CD4-positive, alpha-beta memory T cell (primary cell): Measurements from ENCODE around the gene WBP4. TPM values are rescaled to one million over a fixed set of nuclear protein-coding genes. Genes with fewer than 3 reads are reported as not detected.
"Not testable (repeated sequence)": the region's sequence is repeated elsewhere in the genome, so short reads cannot be mapped to it uniquely, and the experiment has no call there.

Experiments
- CTCF ChIA-PET: fragments of 350-600 bp; sonication (Branson Sonifier 250); formaldehyde crosslinking; loops from one replicate; lab custom pipeline; 2021; ENCODE audit warnings: inconsistent platforms; ENCODE audit not compliant: partially characterized antibody; lab: Charles Lee
- POLR2A ChIA-PET: fragments of 350-600 bp; sonication (Branson Sonifier 250); formaldehyde crosslinking; loops from one replicate; lab custom pipeline; 2021; ENCODE audit not compliant: partially characterized antibody; lab: Charles Lee
- DNase-seq, 5 donors: peaks; one replicate each; pipeline versions ENCODE4 v3.0.0 to v3.0.0-alpha.2; 2020 to 2022; ENCODE audit warnings: mixed read lengths in 1 of 5
- H3K27ac ChIP-seq: one replicate; pipeline ENCODE4 v1.7.0; 2013; ENCODE audit warnings: low read depth, low read length
- H3K27me3 ChIP-seq: 2 replicates; pipeline ENCODE4 v1.7.0; 2013; ENCODE audit warnings: mild to moderate bottlenecking, low read length, moderate library complexity; ENCODE audit not compliant: insufficient read depth
- H3K36me3 ChIP-seq: 2 replicates; pipeline ENCODE4 v1.7.0; 2013; ENCODE audit warnings: mild to moderate bottlenecking, low read length, moderate library complexity; ENCODE audit not compliant: insufficient read depth
- H3K4me1 ChIP-seq: 2 replicates; pipeline ENCODE4 v1.7.0; 2013; ENCODE audit warnings: mild to moderate bottlenecking, low read length, moderate library complexity; ENCODE audit not compliant: insufficient read depth
- H3K4me3 ChIP-seq, 2 donors: one replicate each; pipeline ENCODE4 v1.7.0; 2013; ENCODE audit warnings: low read length in 2 of 2, mild to moderate bottlenecking in 1 of 2
- H3K9me3 ChIP-seq, 2 donors: one replicate each; pipeline ENCODE4 v1.7.0; 2013; ENCODE audit warnings: low read length in 2 of 2, control low read depth in 1 of 2; ENCODE audit not compliant: control insufficient read depth in 1 of 2
- H3K27ac Mint-ChIP-seq, 7 donors: one replicate each; pipeline ENCODE4 v1.8.0; 2020 to 2021; ENCODE audit warnings: mixed read lengths in 7 of 7, mild to moderate bottlenecking in 6 of 7, inconsistent platforms in 3 of 7, moderate library complexity in 3 of 7
- H3K27me3 Mint-ChIP-seq, 2 donors: one replicate each; pipeline ENCODE4 v1.8.0; 2020 to 2021; ENCODE audit warnings: mixed read lengths in 2 of 2
- H3K36me3 Mint-ChIP-seq, 2 donors: one replicate each; pipeline ENCODE4 v1.8.0; 2020 to 2021; ENCODE audit warnings: mixed read lengths in 2 of 2, inconsistent platforms in 1 of 2, mild to moderate bottlenecking in 1 of 2
- H3K4me1 Mint-ChIP-seq, 4 donors: one replicate each; pipeline ENCODE4 v1.8.0; 2020 to 2021; ENCODE audit warnings: mixed read lengths in 4 of 4, mild to moderate bottlenecking in 1 of 4
- H3K4me3 Mint-ChIP-seq, 8 donors: one replicate each; pipeline ENCODE4 v1.8.0; 2020 to 2021; ENCODE audit warnings: mixed read lengths in 8 of 8, mild to moderate bottlenecking in 7 of 8, moderate library complexity in 6 of 8, inconsistent platforms in 3 of 8
- H3K9me3 Mint-ChIP-seq, 8 donors: one replicate each; pipeline ENCODE4 v1.8.0; 2020 to 2021; ENCODE audit warnings: mixed read lengths in 8 of 8, mild to moderate bottlenecking in 5 of 8, inconsistent platforms in 3 of 8, moderate library complexity in 1 of 8
- intact Hi-C: fragments of 100-400 bp; cut with micrococcal nuclease; formaldehyde crosslinking; loops from one replicate; pipeline ENCODE4 v1.15.1; 2023
- polyA plus RNA-seq, 2 donors: library from polyadenylated mRNA; unstranded; fragments of 300-500 nt; fragmentation: Illumina TruSeq; gene quantifications; one replicate each; pipeline ENCODE4 v1.2.3, GENCODE V29; 2021
- total RNA-seq, 2 experiments: library from RNA; stranded (reverse); gene quantifications; one replicate each; pipeline ENCODE4 v1.2.3, GENCODE V29; 2021

WBP4 gene
- total and polyA plus RNA-seq, 4 experiments from 2014 or later: 1.9 to 9.1 (median 6.2) TPM

- H3K27ac Mint-ChIP-seq, H3K36me3 Mint-ChIP-seq, POLR2A ChIA-PET, H3K9me3 ChIP-seq, H3K4me3 ChIP-seq, H3K4me1 Mint-ChIP-seq, H3K4me3 Mint-ChIP-seq, H3K9me3 Mint-ChIP-seq, intact Hi-C loops, H3K27me3 ChIP-seq, DNase-seq, H3K36me3 ChIP-seq, H3K27me3 Mint-ChIP-seq, H3K27ac ChIP-seq, CTCF ChIA-PET, H3K4me1 ChIP-seq: not testable (repeated sequence)
Observed at GRCh38 chr13:41095681-41096080, 34.4 kb downstream of the WBP4 start.

- Mint-ChIP-seq H3K27ac (no peak overlapping the region), H3K4me3 (no peak overlapping the region), H3K4me1 (no peaks in the 10 kb centered on the region), H3K9me3 (no peaks in the 10 kb centered on the region), H3K27me3 (peaks cover 3 to 5% of the 10 kb centered on the region in 2 donors), H3K36me3 (no peaks in the 10 kb centered on the region)
- H3K27ac ChIP-seq: no peak overlapping the region
- H3K4me3 ChIP-seq: no peak overlapping the region
- no peaks in the 10 kb centered on the region for H3K9me3 ChIP-seq
- H3K36me3 ChIP-seq: no peaks in the 10 kb centered on the region
- H3K4me1 ChIP-seq: no peaks in the 10 kb centered on the region
- ChIA-PET POLR2A (no interaction called here), CTCF (no interaction called here)
- no peaks in the 10 kb centered on the region for H3K27me3 ChIP-seq
- DNase-seq: no peak
- intact Hi-C loops: no loop called here
Observed at GRCh38 chr13:41098761-41099160, 37.5 kb downstream of the WBP4 start.

DNA sequence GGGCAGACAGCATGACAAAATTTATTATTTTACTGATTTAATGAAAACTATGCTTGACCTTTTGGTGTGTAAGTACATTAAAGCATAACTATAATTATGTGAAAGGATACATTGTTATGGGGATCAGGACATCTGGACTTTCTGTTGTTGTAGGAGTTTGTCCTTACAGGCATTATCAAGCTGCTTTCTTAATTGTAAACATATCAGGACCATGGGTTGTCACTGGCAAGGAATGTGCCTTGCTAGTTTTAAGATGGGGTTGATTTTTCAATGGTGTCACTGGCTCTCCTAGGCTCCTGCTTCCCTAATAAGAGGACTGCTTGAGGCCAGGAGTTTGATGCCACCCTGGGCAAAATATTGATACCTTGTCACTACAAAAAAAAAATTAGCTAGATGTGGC lies 38.7 kb downstream of the WBP4 start:
- ChIA-PET POLR2A (no interaction called here), CTCF (no interaction called here)
- peaks cover 3 to 5% of the 10 kb centered on the region in 2 donors for H3K27me3 Mint-ChIP-seq
- Histone ChIP-seq H3K27ac (no peak overlapping the region), H3K4me1 (no peaks in the 10 kb centered on the region), H3K36me3 (no peaks in the 10 kb centered on the region), H3K9me3 (no peaks in the 10 kb centered on the region), H3K27me3 (no peaks in the 10 kb centered on the region), H3K4me3 (no peak overlapping the region)
- no peaks in the 10 kb centered on the region for H3K4me1 Mint-ChIP-seq
- DNase-seq: no peak
- no peaks in the 10 kb centered on the region for H3K36me3 Mint-ChIP-seq
- no peaks in the 10 kb centered on the region for H3K9me3 Mint-ChIP-seq
- H3K4me3 Mint-ChIP-seq: no peak overlapping the region
- intact Hi-C loops: no loop called here
- H3K27ac Mint-ChIP-seq: no peak overlapping the region

DNA sequence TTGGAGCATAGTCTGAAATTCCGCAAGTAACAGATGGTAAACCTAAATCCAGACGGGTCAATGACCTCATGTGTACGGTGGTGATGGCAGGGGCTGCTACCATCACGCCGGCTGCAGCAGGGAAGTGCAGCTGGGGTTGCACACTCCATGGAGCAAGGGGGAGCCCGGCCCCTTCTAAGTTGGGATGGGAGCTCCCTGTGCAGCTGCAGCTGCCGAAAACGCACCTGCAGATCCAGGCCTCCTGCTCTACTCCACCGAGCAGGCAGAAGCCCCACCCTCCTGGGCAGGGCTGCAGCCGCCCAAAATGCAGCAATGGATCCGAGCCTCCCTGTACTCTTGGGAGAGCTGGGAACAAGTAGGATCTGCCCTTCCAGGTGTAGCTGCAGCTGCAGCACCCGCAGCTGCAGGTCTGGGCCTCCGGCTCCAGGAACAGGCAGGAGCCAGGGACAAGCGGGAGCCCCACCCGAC lies 45.8 kb downstream of the WBP4 start:
- H3K36me3 Mint-ChIP-seq: no peaks in the 10 kb centered on the region
- no peaks in the 10 kb centered on the region for H3K27me3 ChIP-seq
- H3K27ac Mint-ChIP-seq: no peak overlapping the region
- H3K27ac ChIP-seq: no peak overlapping the region
- POLR2A ChIA-PET: no interaction called here
- H3K9me3 ChIP-seq: no peaks in the 10 kb centered on the region
- H3K4me3 Mint-ChIP-seq: no peak overlapping the region
- no peaks in the 10 kb centered on the region for H3K4me1 Mint-ChIP-seq
- CTCF ChIA-PET: no interaction called here
- DNase-seq: no peak
- intact Hi-C loops: no loop called here
- peaks cover 0 to 1% of the 10 kb centered on the region in 2 donors for H3K27me3 Mint-ChIP-seq
- no peaks in the 10 kb centered on the region for H3K9me3 Mint-ChIP-seq
- no peaks in the 10 kb centered on the region for H3K4me1 ChIP-seq
- no peaks in the 10 kb centered on the region for H3K36me3 ChIP-seq
- no peak overlapping the region for H3K4me3 ChIP-seq

DNA sequence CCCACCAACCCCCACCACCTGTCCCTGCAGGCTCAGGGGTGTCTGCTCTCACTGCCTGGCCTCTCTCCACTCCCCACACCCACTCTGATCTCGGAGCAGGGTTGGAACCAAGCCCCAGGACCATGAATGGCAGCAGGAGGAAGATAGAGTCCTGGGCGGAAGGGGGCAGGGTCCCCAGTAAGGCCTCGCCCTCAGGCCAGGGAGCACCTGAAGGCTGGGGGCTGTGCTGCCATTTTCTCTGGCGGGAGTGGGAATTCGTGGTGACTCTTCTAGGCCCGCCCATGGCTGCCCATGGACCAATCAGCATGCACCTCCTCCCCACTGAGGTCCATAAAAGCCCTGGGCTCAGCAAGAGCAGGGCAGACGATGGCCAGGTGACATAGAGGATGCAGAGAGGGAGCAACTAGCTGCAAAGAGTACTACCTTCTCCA lies 46.3 kb downstream of the WBP4 start:
- no peaks in the 10 kb centered on the region for H3K36me3 ChIP-seq
- no peak for DNase-seq
- CTCF ChIA-PET: no interaction called here
- intact Hi-C loops: no loop called here
- no peak overlapping the region for H3K27ac ChIP-seq
- POLR2A ChIA-PET: no interaction called here
- no peaks in the 10 kb centered on the region for H3K27me3 ChIP-seq
- H3K4me3 ChIP-seq: no peak overlapping the region
- Mint-ChIP-seq H3K36me3 (no peaks in the 10 kb centered on the region), H3K27ac (no peak overlapping the region), H3K9me3 (no peaks in the 10 kb centered on the region), H3K27me3 (peaks cover 0 to 1% of the 10 kb centered on the region in 2 donors), H3K4me3 (no peak overlapping the region), H3K4me1 (no peaks in the 10 kb centered on the region)
- H3K9me3 ChIP-seq: no peaks in the 10 kb centered on the region
- no peaks in the 10 kb centered on the region for H3K4me1 ChIP-seq

DNA sequence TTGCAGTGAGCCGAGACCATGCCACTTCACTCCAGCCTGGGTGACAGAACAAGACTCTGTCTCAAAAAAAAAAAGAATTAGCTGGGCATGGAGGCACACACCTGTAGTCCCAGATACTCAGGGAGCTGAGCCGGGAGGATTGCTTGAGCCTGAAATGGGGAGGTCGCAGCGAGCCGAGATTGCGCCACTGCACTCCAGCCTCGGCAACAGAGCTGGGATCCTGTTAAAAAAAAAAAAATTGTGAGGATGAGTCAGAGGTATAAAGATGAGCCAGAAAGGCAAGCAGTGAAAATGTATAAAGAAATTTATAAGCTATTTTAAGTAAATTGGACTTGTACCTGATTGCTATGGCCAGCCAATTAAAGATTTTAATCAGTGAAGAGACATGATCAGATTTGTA lies 50.1 kb downstream of the WBP4 start:
- Histone ChIP-seq H3K27me3 (no peaks in the 10 kb centered on the region), H3K9me3 (no peaks in the 10 kb centered on the region), H3K4me3 (no peak overlapping the region), H3K36me3 (no peaks in the 10 kb centered on the region), H3K4me1 (no peaks in the 10 kb centered on the region), H3K27ac (no peak overlapping the region)
- Mint-ChIP-seq H3K4me3 (no peak overlapping the region), H3K9me3 (no peaks in the 10 kb centered on the region), H3K36me3 (no peaks in the 10 kb centered on the region), H3K4me1 (no peaks in the 10 kb centered on the region), H3K27me3 (peaks cover 0 to 1% of the 10 kb centered on the region in 2 donors), H3K27ac (peak overlapping the region in 1 of 7 donors; percentile 80)
- ChIA-PET POLR2A (no interaction called here), CTCF (no interaction called here)
- intact Hi-C loops: no loop called here
- no peak for DNase-seq

- peak overlapping the region in 1 of 7 donors; percentile 48 for H3K27ac Mint-ChIP-seq
- intact Hi-C loops: no loop called here
- no peaks in the 10 kb centered on the region for H3K36me3 Mint-ChIP-seq
Observed at GRCh38 chr13:41117869-41118268, 56.6 kb downstream of the WBP4 start.

More at GRCh38 chr13:41117869-41118268, 56.6 kb downstream of the WBP4 start:
- ChIA-PET CTCF (interaction anchor here (1.2 to 1.7 kb wide), 2 partner anchors 43 to 63 kb away, joined by 4 to 5 read pairs; no protein-coding TSS in a partner anchor), POLR2A (no interaction called here)
- H3K4me3 ChIP-seq: no peak overlapping the region
- peaks cover 4% of the 10 kb centered on the region for H3K4me1 ChIP-seq
- no peaks in the 10 kb centered on the region for H3K9me3 ChIP-seq
- no peaks in the 10 kb centered on the region for H3K36me3 ChIP-seq
- H3K4me3 Mint-ChIP-seq: no peak overlapping the region
- no peaks in the 10 kb centered on the region for H3K27me3 Mint-ChIP-seq
- DNase-seq: no peak
- H3K9me3 Mint-ChIP-seq: no peaks in the 10 kb centered on the region
- no peaks in the 10 kb centered on the region for H3K27me3 ChIP-seq
- no peak overlapping the region for H3K27ac ChIP-seq
- peaks cover 5 to 6% (median 5%) of the 10 kb centered on the region in 4 donors for H3K4me1 Mint-ChIP-seq
